A673 (cell line): ENCODE measurements around the gene VPS13D.

Experiments used
- CTCF ChIP-seq: fragments of 300-800, 200-600 bp; sonication (generic); conservative IDR thresholded peaks from 2 replicates; pipeline ENCODE4 v1.5.1; 2017; ENCODE audit warnings: low read depth, mild to moderate bottlenecking, antibody characterized with exemption, low read length, moderate library complexity, mixed read lengths
- EZH2 ChIP-seq: fragments of 200-600 bp; sonication (generic); IDR thresholded peaks from 2 replicates; pipeline ENCODE4 v1.6.1; 2017; ENCODE audit warnings: borderline replicate concordance, low read depth, mild to moderate bottlenecking, mixed read lengths, antibody characterized with exemption, low read length; ENCODE audit not compliant: poor library complexity, severe bottlenecking

- no peak for TF ChIP-seq CTCF
- no peak for TF ChIP-seq EZH2
Measured at GRCh38 chr1:12479311-12479710, 249.5 kb downstream of the VPS13D start.
